HCT116 (cell line): ENCODE measurements around the gene IL18. TPM values are rescaled to one million over a fixed set of nuclear protein-coding genes. Genes with fewer than 3 reads are reported as not detected.
A peak's percentile ranks its signal among the peaks of the same experiment; 100 is the strongest.

Experiments used
- ATAC-seq: fragments of 200-7000 bp; cut with Tn5 transposase; 2 replicates; pipeline ENCODE4 v1.9.1; 2020; ENCODE audit warnings: mild to moderate bottlenecking, moderate library complexity
- BruUV-seq: library from RNA; stranded (reverse); fragments of 400-500 nt; replicated peaks from 2 replicates; lab custom pipeline; 2021; lab: Mats Ljungman, UMichigan
- CTCF ChIA-PET: fragments of 300-600 bp; sonication (Branson Sonifier 250); formaldehyde crosslinking; loops from one replicate; lab custom pipeline; 2021; ENCODE audit warnings: antibody characterized with exemption; lab: Charles Lee
- POLR2A ChIA-PET: fragments of 300-600, 350-600 bp; sonication (Branson Sonifier 250); formaldehyde crosslinking; loops from one replicate; lab custom pipeline; 2021; ENCODE audit warnings: antibody characterized with exemption; lab: Charles Lee
- RAD21 ChIA-PET, 2 experiments: fragments of 300-600 bp; sonication (Branson Sonifier 250); formaldehyde crosslinking; loops; one replicate each; lab custom pipeline; 2023; ENCODE audit warnings: low total read pairs in 2 of 2; ENCODE audit not compliant: uncharacterized antibody in 2 of 2, unreplicated experiment in 2 of 2, low non-redundant PET in 1 of 2; lab: Charles Lee
- DNase-seq: peaks from one replicate; pipeline ENCODE4 v3.0.0-alpha.2; 2010; ENCODE audit warnings: low read depth, low spot score
- H2AFZ ChIP-seq: fragments of 200-600 bp; shearing (Covaris generic), sonication (generic); 2 replicates; pipeline ENCODE4 v1.6.1; 2017; ENCODE audit warnings: low read depth, mixed run types, mixed read lengths, antibody characterized with exemption, low read length; ENCODE audit not compliant: poor library complexity, severe bottlenecking
- H3K27ac ChIP-seq: 2 replicates; pipeline ENCODE4 v1.5.1; 2012; ENCODE audit warnings: low read depth, low read length
- H3K27me3 ChIP-seq: fragments of 200-600 bp; sonication (generic); 2 replicates; pipeline ENCODE4 v1.6.1; 2016; ENCODE audit warnings: mixed run types, low read length, mixed read lengths; ENCODE audit not compliant: insufficient read depth
- H3K36me3 ChIP-seq, 2 experiments: fragments of 200-500 bp in 1 of 2; fragments of 200-600 bp in 1 of 2; sonication (Bioruptor generic) in 1 of 2; sonication (generic) in 1 of 2; 2 replicates each; pipeline versions ENCODE4 v1.5.1 to v1.6.1; 2014 to 2016; ENCODE audit warnings: low read length in 2 of 2, inconsistent platforms in 1 of 2, mixed read lengths in 1 of 2, mixed run types in 1 of 2; ENCODE audit not compliant: insufficient read depth in 2 of 2, control insufficient read depth in 1 of 2
- H3K4me1 ChIP-seq, 2 experiments: fragments of 200-600 bp in 1 of 2; sonication (generic) in 1 of 2; 2 replicates each; pipeline versions ENCODE4 v1.5.1 to v1.6.1; 2012 to 2017; ENCODE audit warnings: low read length in 2 of 2, inconsistent platforms in 1 of 2, mild to moderate bottlenecking in 1 of 2, mixed read lengths in 1 of 2, mixed run types in 1 of 2, moderate library complexity in 1 of 2; ENCODE audit not compliant: insufficient read depth in 2 of 2, control insufficient read depth in 1 of 2
- H3K4me2 ChIP-seq: fragments of 200-600 bp; sonication (generic); 2 replicates; pipeline ENCODE4 v1.6.1; 2017; ENCODE audit warnings: mixed run types, low read length, mixed read lengths
- H3K4me3 ChIP-seq, 2 experiments: fragments of 200-600 bp in 1 of 2; sonication (generic) in 1 of 2; replicated peaks in 1 of 2; 2 replicates each; pipeline ENCODE4 v1.5.1; 2011 to 2016; ENCODE audit warnings: low read length in 2 of 2, control low read depth in 1 of 2, low read depth in 1 of 2, mild to moderate bottlenecking in 1 of 2, mixed read lengths in 1 of 2, mixed run types in 1 of 2
- H3K79me2 ChIP-seq: fragments of 200-600 bp; sonication (generic); 2 replicates; pipeline ENCODE4 v1.6.1; 2017; ENCODE audit warnings: mild to moderate bottlenecking, mixed run types, low read length, moderate library complexity, mixed read lengths; ENCODE audit not compliant: insufficient read depth
- H3K9ac ChIP-seq: fragments of 200-600 bp; sonication (generic); 2 replicates; pipeline ENCODE4 v1.6.1; 2016; ENCODE audit warnings: low read length, mixed read lengths
- H3K9me2 ChIP-seq: fragments of 200-600 bp; sonication (generic), shearing (Covaris generic); 2 replicates; pipeline ENCODE4 v1.6.1; 2017; ENCODE audit warnings: mixed run types, mild to moderate bottlenecking, moderate library complexity; ENCODE audit not compliant: insufficient read depth
- H3K9me3 ChIP-seq, 2 experiments: fragments of 200-500 bp in 1 of 2; fragments of 200-600 bp in 1 of 2; sonication (Bioruptor generic) in 1 of 2; sonication (generic) in 1 of 2; 2 replicates each; pipeline ENCODE4 v1.6.1; 2014 to 2017; ENCODE audit warnings: low read length in 2 of 2, mixed read lengths in 2 of 2, inconsistent platforms in 1 of 2, low read depth in 1 of 2, mild to moderate bottlenecking in 1 of 2, mixed run types in 1 of 2, moderate library complexity in 1 of 2; ENCODE audit not compliant: control insufficient read depth in 1 of 2, insufficient read depth in 1 of 2
- H4K20me1 ChIP-seq: fragments of 200-600 bp; sonication (generic), shearing (Covaris generic); 2 replicates; pipeline ENCODE4 v1.6.1; 2017; ENCODE audit warnings: mixed run types, mild to moderate bottlenecking, moderate library complexity; ENCODE audit not compliant: insufficient read depth
- ATF3 ChIP-seq: IDR thresholded peaks from 2 replicates; pipeline ENCODE4 v1.6.1; 2012
- CBX3 ChIP-seq: IDR thresholded peaks from 2 replicates; pipeline ENCODE4 v1.6.1; 2012; ENCODE audit warnings: low read depth
- CEBPB ChIP-seq: IDR thresholded peaks from 2 replicates; pipeline ENCODE4 v1.6.1; 2012; ENCODE audit warnings: low read depth
- CTCF ChIP-seq, 3 experiments: fragments of 200-600 bp in 1 of 3; sonication (generic) in 1 of 3; IDR thresholded peaks in 2 of 3; conservative IDR thresholded peaks in 1 of 3; 2 replicates each; pipeline ENCODE4 v1.5.1; 2012 to 2017; ENCODE audit warnings: low read depth in 2 of 3, low read length in 2 of 3, antibody characterized with exemption in 1 of 3, borderline replicate concordance in 1 of 3, control low read depth in 1 of 3, mild to moderate bottlenecking in 1 of 3, mixed read lengths in 1 of 3, mixed run types in 1 of 3, moderate library complexity in 1 of 3; ENCODE audit not compliant: insufficient read depth in 1 of 3
- EZH2 ChIP-seq: fragments of 200-600 bp; sonication (generic); IDR thresholded peaks from 2 replicates; pipeline ENCODE4 v1.6.1; 2017; ENCODE audit warnings: antibody characterized with exemption, mixed run types
- JUND ChIP-seq: IDR thresholded peaks from 2 replicates; pipeline ENCODE4 v1.6.1; 2012
- MAX ChIP-seq: IDR thresholded peaks from 2 replicates; pipeline ENCODE4 v1.6.1; 2012
- RAD21 ChIP-seq: IDR thresholded peaks from 2 replicates; pipeline ENCODE4 v1.6.1; 2012; ENCODE audit warnings: low read depth, mild to moderate bottlenecking
- SP1 ChIP-seq: IDR thresholded peaks from 2 replicates; pipeline ENCODE4 v1.6.1; 2012; ENCODE audit warnings: low read depth
- SRF ChIP-seq: IDR thresholded peaks from 2 replicates; pipeline ENCODE4 v1.6.1; 2012; ENCODE audit warnings: low read depth
- TCF7L2 ChIP-seq: IDR thresholded peaks from 2 replicates; pipeline ENCODE4 v1.7.0; 2011; ENCODE audit warnings: borderline replicate concordance, inconsistent platforms; ENCODE audit not compliant: insufficient read depth, insufficient read length; ENCODE audit errors: extremely low read depth
- ZFX ChIP-seq: fragments of 450-650 bp; IDR thresholded peaks from 2 replicates; pipeline ENCODE4 v1.6.1; 2017
- ZNF274 ChIP-seq: fragments of 200-500 bp; sonication (Bioruptor generic); IDR thresholded peaks from 2 replicates; pipeline ENCODE4 v1.6.1; 2014; ENCODE audit warnings: mild to moderate bottlenecking, low read depth, low read length, inconsistent platforms
- intact Hi-C: fragments of 100-400 bp; cut with micrococcal nuclease; formaldehyde crosslinking; loops from 2 replicates; pipeline ENCODE4 v1.10.0; 2022
- total RNA-seq: library from RNA; stranded (reverse); gene quantifications from one replicate; pipeline ENCODE4 v1.2.1, GENCODE V29; 2021; ENCODE audit not compliant: unreplicated experiment

Gene IL18
- total RNA-seq, 1 experiment from 2014 or later: 112 TPM

- TF ChIP-seq SP1 (no peak), MAX (no peak)
Observed at GRCh38 chr11:112178428-112178827, 14.5 kb upstream of the IL18 start (continued).

- POLR2A ChIA-PET: no interaction called here
- H3K4me3 ChIP-seq: no peak overlapping the region
- ATAC-seq: no peak
- no peak overlapping the region for H3K9ac ChIP-seq
- no peak for DNase-seq
- no peak for TF ChIP-seq EZH2
- TF ChIP-seq, all 23 proteins: peak for 0
- ChIA-PET RAD21 (interaction anchor here in 1 of 2 experiments (0.6 kb wide), 1 partner anchor 32 kb away, joined by 3 read pairs; no protein-coding TSS in a partner anchor), CTCF (no interaction called here)
- intact Hi-C loops: loop anchor here (5.0 kb wide), 1 partner anchor 245 kb away; no protein-coding TSS in a partner anchor
- no peaks in the 10 kb centered on the region for H3K9me2 ChIP-seq
- H4K20me1 ChIP-seq: no peaks in the 10 kb centered on the region
- H3K27ac ChIP-seq: no peak overlapping the region
- no peak overlapping the region for H2AFZ ChIP-seq
- no peaks in the 10 kb centered on the region for H3K79me2 ChIP-seq
- peaks cover 7 to 29% of the 10 kb centered on the region in 2 experiments; a peak in 3 of 4 replicates for H3K4me1 ChIP-seq
- H3K4me2 ChIP-seq: no peak overlapping the region
- BruUV-seq: no TSS peak
- no peaks in the 10 kb centered on the region for H3K27me3 ChIP-seq
- H3K9me3 ChIP-seq: no peaks in the 10 kb centered on the region
- H3K36me3 ChIP-seq: no peaks in the 10 kb centered on the region
Observed at GRCh38 chr11:112177589-112177988, 13.7 kb upstream of the IL18 start.

GRCh38 chr11:112176077-112176476 lies 12.2 kb upstream of the IL18 start:
- intact Hi-C loops: loop anchor here (5.0 kb wide), 1 partner anchor 244 kb away; no protein-coding TSS in a partner anchor
- no TSS peak for BruUV-seq
- H3K4me2 ChIP-seq: peak overlapping the region; percentile 71; the same call in 1 of the 2 replicates
- ATAC-seq (no peak), DNase-seq (no peak)
- ChIA-PET RAD21 (interaction anchor here in 1 of 2 experiments (1.4 kb wide), 1 partner anchor 63 kb away, joined by 11 read pairs; no protein-coding TSS in a partner anchor), POLR2A (interaction anchor here (0.6 kb wide), 1 partner anchor 1978 kb away, joined by 3 read pairs; no protein-coding TSS in a partner anchor), CTCF (interaction anchor here (1.2 to 1.4 kb wide), 2 partner anchors 19 to 63 kb away, joined by 4 to 16 read pairs; no protein-coding TSS in a partner anchor)
- H3K79me2 ChIP-seq: no peaks in the 10 kb centered on the region
- no peaks in the 10 kb centered on the region for H4K20me1 ChIP-seq
- H3K9me3 ChIP-seq: no peaks in the 10 kb centered on the region
- no peaks in the 10 kb centered on the region for H3K27me3 ChIP-seq
- no peak overlapping the region; the same call in 1 of the 2 replicates for H3K9ac ChIP-seq
- peaks cover 7 to 33% of the 10 kb centered on the region in 2 experiments; a peak in 3 of 4 replicates for H3K4me1 ChIP-seq
- H2AFZ ChIP-seq: no peak overlapping the region
- no peak overlapping the region for H3K27ac ChIP-seq
- peak overlapping the region in 1 of 2 experiments; percentile 49; a peak in 1 of 4 replicates for H3K4me3 ChIP-seq
- no peaks in the 10 kb centered on the region for H3K9me2 ChIP-seq
- H3K36me3 ChIP-seq: no peaks in the 10 kb centered on the region
- TF ChIP-seq TCF7L2 (no peak), SRF (no peak), MAX (no peak), CTCF (IDR thresholded peaks at IDR 0.05 in 2 of 3, conservative IDR thresholded peaks at IDR 0.05 in 1 of 3; ENCODE audit: borderline replicate concordance in 1 of 3, insufficient read depth in 1 of 3, low read depth in 2 of 3, low read length in 2 of 3) (no peak), RAD21 (no peak), JUND (no peak), EZH2 (no peak), ATF3 (no peak), CBX3 (no peak), ZNF274 (no peak), ZFX (no peak), CEBPB (no peak)
